MM.1S (cell line): Measurements from ENCODE around the gene PSMC3IP.
"Not testable (repeated sequence)": the region's sequence is repeated elsewhere in the genome, so short reads cannot be mapped to it uniquely, and the experiment has no call there.

Experiments
- DNase-seq: peaks from one replicate; pipeline ENCODE4 v3.0.0-alpha.2; 2015
- H2AFZ ChIP-seq: fragments of 300-600 bp; sonication (generic); 2 replicates; pipeline ENCODE4 v1.6.0; 2016; ENCODE audit warnings: antibody characterized with exemption, low read length
- H3F3A ChIP-seq: fragments of 300-600 bp; sonication (generic); 2 replicates; pipeline ENCODE4 v1.6.1; 2016; ENCODE audit warnings: mild to moderate bottlenecking, antibody characterized with exemption, low read length, moderate library complexity, mixed read lengths; ENCODE audit not compliant: insufficient read depth
- H3K27ac ChIP-seq: fragments of 300-600 bp; sonication (generic); 2 replicates; pipeline ENCODE4 v1.5.1; 2016; ENCODE audit warnings: mild to moderate bottlenecking, low read length
- H3K27me3 ChIP-seq: fragments of 300-600 bp; sonication (generic); replicated peaks from 2 replicates; pipeline ENCODE4 v1.6.0; 2016; ENCODE audit warnings: low read length; ENCODE audit not compliant: insufficient read depth
- H3K36me3 ChIP-seq: fragments of 300-600 bp; sonication (generic); replicated peaks from 2 replicates; pipeline ENCODE4 v1.6.1; 2016; ENCODE audit warnings: mild to moderate bottlenecking, low read length, mixed read lengths; ENCODE audit not compliant: insufficient read depth
- H3K4me1 ChIP-seq: fragments of 300-600 bp; sonication (generic); 2 replicates; pipeline ENCODE4 v1.6.1; 2016; ENCODE audit warnings: low read length, mixed read lengths
- H3K4me2 ChIP-seq: fragments of 300-600 bp; sonication (generic); 2 replicates; pipeline ENCODE4 v1.6.0; 2016; ENCODE audit warnings: low read depth, low read length
- H3K4me3 ChIP-seq: fragments of 300-600 bp; sonication (generic); 2 replicates; pipeline ENCODE4 v1.5.1; 2016; ENCODE audit warnings: low read length, mixed read lengths
- H3K79me2 ChIP-seq: fragments of 300-600 bp; sonication (generic); 2 replicates; pipeline ENCODE4 v1.6.1; 2016; ENCODE audit warnings: mixed run types, low read length, mixed read lengths
- H3K9ac ChIP-seq: fragments of 300-600 bp; sonication (generic); 2 replicates; pipeline ENCODE4 v1.6.1; 2016; ENCODE audit warnings: low read length, mixed read lengths
- H3K9me2 ChIP-seq: fragments of 300-600 bp; sonication (generic); replicated peaks from 2 replicates; pipeline ENCODE4 v1.6.1; 2016; ENCODE audit warnings: mild to moderate bottlenecking, low read length, mixed read lengths; ENCODE audit not compliant: insufficient read depth
- H3K9me3 ChIP-seq: fragments of 300-600 bp; sonication (generic); replicated peaks from 2 replicates; pipeline ENCODE4 v1.6.1; 2016; ENCODE audit warnings: mild to moderate bottlenecking, low read length, mixed read lengths; ENCODE audit not compliant: insufficient read depth
- H4K20me1 ChIP-seq: fragments of 300-600 bp; sonication (generic); 2 replicates; pipeline ENCODE4 v1.6.1; 2016; ENCODE audit warnings: mild to moderate bottlenecking, low read length, moderate library complexity, mixed read lengths; ENCODE audit not compliant: insufficient read depth
- EZH2 ChIP-seq: fragments of 300-600 bp; sonication (generic); optimal IDR thresholded peaks from 2 replicates; pipeline ENCODE3; 2017; ENCODE audit warnings: low read depth, mild to moderate bottlenecking, antibody characterized with exemption, low read length, mixed read lengths
- EZH2phosphoT487 ChIP-seq: fragments of 300-600 bp; sonication (generic); IDR thresholded peaks from 2 replicates; pipeline ENCODE4 v1.6.1; 2018; ENCODE audit warnings: antibody characterized with exemption, low read length
- TF ChIP-seq, protein P1 (sequence below): fragments of 300-600 bp; sonication (generic); IDR thresholded peaks from 2 replicates; pipeline ENCODE4 v1.5.1; 2016; ENCODE audit warnings: antibody characterized with exemption, low read length, mixed read lengths

PSMC3IP gene

GRCh38 chr17:42547001-42547461 is 30.5 kb downstream of the PSMC3IP start:
- Histone ChIP-seq H4K20me1 (no peaks in the 10 kb centered on the region), H3K9me3 (no peaks in the 10 kb centered on the region)

DNA sequence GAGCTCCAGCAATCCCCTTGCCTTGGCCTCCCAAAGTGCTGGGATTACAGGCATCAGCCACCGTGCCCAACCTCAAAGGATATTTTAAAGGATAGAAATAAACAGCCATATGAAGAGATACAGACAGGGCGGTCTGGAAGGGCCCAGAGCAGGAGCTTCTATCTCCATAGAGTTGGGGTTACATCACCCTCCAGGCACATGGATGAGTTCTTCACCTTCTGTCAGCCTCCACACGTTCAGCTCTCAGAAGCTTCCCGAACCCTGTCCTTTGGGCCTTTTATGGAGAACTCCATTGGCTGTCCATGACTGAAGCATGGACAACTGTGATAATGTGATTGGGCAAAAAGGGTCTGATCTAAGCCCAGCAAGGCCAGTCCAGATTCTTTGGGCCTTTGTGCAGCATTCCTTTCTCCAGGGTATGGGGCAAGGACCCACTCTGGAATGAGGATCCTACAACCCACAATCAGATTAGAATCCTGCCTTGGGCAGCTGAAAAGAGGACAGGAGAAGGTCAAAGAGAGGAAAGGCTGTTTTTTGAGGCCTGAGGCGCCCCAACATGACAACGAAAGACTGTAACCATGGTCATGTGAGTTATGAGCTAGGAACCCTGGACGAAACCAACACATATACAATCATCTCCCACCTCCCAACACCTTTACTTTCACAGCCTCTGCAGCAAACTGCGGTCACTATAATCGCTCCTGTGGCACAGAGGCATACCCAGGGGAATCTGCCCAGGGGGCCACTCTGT is 31.6 kb downstream of the PSMC3IP start:
- H3K4me2 ChIP-seq, H3F3A ChIP-seq, H3K27me3 ChIP-seq, H3K79me2 ChIP-seq, H4K20me1 ChIP-seq, H3K4me3 ChIP-seq, H3K36me3 ChIP-seq, H3K4me1 ChIP-seq, H3K9ac ChIP-seq, H3K27ac ChIP-seq, H2AFZ ChIP-seq, DNase-seq, H3K9me2 ChIP-seq, H3K9me3 ChIP-seq: not testable (repeated sequence)

More at GRCh38 chr17:42547001-42547461, 30.5 kb downstream of the PSMC3IP start:
- TF ChIP-seq EZH2, result no peak
- TF ChIP-seq, protein P1, sequence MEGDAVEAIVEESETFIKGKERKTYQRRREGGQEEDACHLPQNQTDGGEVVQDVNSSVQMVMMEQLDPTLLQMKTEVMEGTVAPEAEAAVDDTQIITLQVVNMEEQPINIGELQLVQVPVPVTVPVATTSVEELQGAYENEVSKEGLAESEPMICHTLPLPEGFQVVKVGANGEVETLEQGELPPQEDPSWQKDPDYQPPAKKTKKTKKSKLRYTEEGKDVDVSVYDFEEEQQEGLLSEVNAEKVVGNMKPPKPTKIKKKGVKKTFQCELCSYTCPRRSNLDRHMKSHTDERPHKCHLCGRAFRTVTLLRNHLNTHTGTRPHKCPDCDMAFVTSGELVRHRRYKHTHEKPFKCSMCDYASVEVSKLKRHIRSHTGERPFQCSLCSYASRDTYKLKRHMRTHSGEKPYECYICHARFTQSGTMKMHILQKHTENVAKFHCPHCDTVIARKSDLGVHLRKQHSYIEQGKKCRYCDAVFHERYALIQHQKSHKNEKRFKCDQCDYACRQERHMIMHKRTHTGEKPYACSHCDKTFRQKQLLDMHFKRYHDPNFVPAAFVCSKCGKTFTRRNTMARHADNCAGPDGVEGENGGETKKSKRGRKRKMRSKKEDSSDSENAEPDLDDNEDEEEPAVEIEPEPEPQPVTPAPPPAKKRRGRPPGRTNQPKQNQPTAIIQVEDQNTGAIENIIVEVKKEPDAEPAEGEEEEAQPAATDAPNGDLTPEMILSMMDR, result no peak
- no peak for TF ChIP-seq EZH2phosphoT487
- Histone ChIP-seq H3K4me3 (no peak overlapping the region), H3F3A (no peaks in the 10 kb centered on the region), H2AFZ (no peak overlapping the region), H3K36me3 (no peaks in the 10 kb centered on the region), H3K27me3 (no peaks in the 10 kb centered on the region), H3K4me2 (no peak overlapping the region), H3K9me2 (no peaks in the 10 kb centered on the region), H3K79me2 (no peaks in the 10 kb centered on the region), H3K27ac (no peak overlapping the region), H3K9ac (no peak overlapping the region), H3K4me1 (0 out of 2 replicates have a peak, but pooled peaks cover 4% of the 10 kb centered on the region)
- no peak for DNase-seq

GRCh38 chr17:42544874-42545283 is 32.6 kb downstream of the PSMC3IP start:
- H3K4me1 ChIP-seq, result 0 out of 2 replicates have a peak, but pooled peaks cover 4% of the 10 kb centered on the region
- no peaks in the 10 kb centered on the region for H3F3A ChIP-seq
- no peaks in the 10 kb centered on the region for H3K36me3 ChIP-seq
- H2AFZ ChIP-seq, result no peak overlapping the region
- no peak for DNase-seq
- no peaks in the 10 kb centered on the region for H3K9me2 ChIP-seq
- H3K4me2 ChIP-seq, result no peak overlapping the region
- H3K79me2 ChIP-seq, result no peaks in the 10 kb centered on the region
- H3K27ac ChIP-seq, result no peak overlapping the region
- H3K4me3 ChIP-seq, result no peak overlapping the region
- no peaks in the 10 kb centered on the region for H3K27me3 ChIP-seq
- TF ChIP-seq EZH2 (no peak), EZH2phosphoT487 (no peak)
- TF ChIP-seq, protein P1, result no peak
- H3K9me3 ChIP-seq, result no peaks in the 10 kb centered on the region
- no peak overlapping the region for H3K9ac ChIP-seq
- no peaks in the 10 kb centered on the region for H4K20me1 ChIP-seq
